ENCODE results near the gene CUL2.

DNA sequence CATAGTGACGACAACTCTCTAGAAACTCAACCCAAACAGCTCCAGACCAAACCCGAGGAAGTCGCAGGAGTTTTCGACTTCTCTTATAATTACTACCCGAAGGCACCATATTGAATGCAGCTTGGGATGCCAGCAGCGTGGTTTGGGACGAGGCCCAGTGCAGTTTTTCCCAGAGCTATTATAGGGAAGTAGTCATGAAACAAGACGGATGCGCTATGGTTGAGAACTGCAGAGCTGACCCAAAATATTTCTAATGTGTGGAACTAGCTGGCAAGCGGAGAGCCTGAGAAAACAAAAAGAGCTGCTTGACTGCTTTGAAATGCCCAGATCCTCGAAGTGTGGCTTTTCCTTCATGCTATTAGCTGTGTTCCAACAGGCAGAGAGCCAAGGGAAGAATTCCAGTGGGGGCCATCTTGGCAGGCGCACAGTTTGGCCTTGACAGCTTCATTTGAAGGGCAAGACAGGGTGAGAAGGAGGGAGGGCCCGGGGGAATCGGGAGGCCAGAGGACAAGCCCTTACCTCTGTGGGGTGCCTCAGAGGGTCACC, 122.7 kb downstream of the CUL2 start:
- TF ChIP-seq YY1 (IDR thresholded peaks at IDR 0.05; ENCODE audit: insufficient read depth, insufficient read length): no peak
- no peak for TF ChIP-seq SUZ12 (IDR thresholded peaks at IDR 0.05; ENCODE audit: extremely low read depth, insufficient read depth, insufficient read length)
